GM21717 (cell line): ENCODE measurements around the gene PALLD.

Experiments used
- ATAC-seq: cut with Tn5 transposase; IDR thresholded peaks from one replicate; pipeline ENCODE4 v1.9.1; 2021; ENCODE audit warnings: mild to moderate bottlenecking, moderate library complexity; ENCODE audit not compliant: unreplicated experiment

The PALLD gene

GRCh38 chr4:168553714-168554370 lies 57.0 kb downstream of the PALLD start:
- no peak for ATAC-seq

GRCh38 chr4:168555437-168555836 lies 58.6 kb downstream of the PALLD start:
- no peak for ATAC-seq

GRCh38 chr4:168557658-168558057 lies 60.8 kb downstream of the PALLD start:
- no peak for ATAC-seq

GRCh38 chr4:168558599-168558998 lies 61.7 kb downstream of the PALLD start:
- no peak for ATAC-seq

- no peak for ATAC-seq
Measured at GRCh38 chr4:168560184-168561180, 63.6 kb downstream of the PALLD start.

- ATAC-seq = no peak
Measured at GRCh38 chr4:168562041-168562571, 65.3 kb downstream of the PALLD start.

- no peak for ATAC-seq
Measured at GRCh38 chr4:168564023-168564422, 67.2 kb downstream of the PALLD start.

GRCh38 chr4:168565130-168565529 lies 68.3 kb downstream of the PALLD start:
- no peak for ATAC-seq

- no peak for ATAC-seq
Measured at GRCh38 chr4:168566726-168567125, 69.9 kb downstream of the PALLD start.

GRCh38 chr4:168569066-168569930 lies 72.4 kb downstream of the PALLD start:
- ATAC-seq = no peak

- no peak for ATAC-seq
Measured at GRCh38 chr4:168569931-168570276, 73.1 kb downstream of the PALLD start.

- no peak for ATAC-seq
Measured at GRCh38 chr4:168570466-168570865, 73.6 kb downstream of the PALLD start.

GRCh38 chr4:168572002-168572401 lies 75.2 kb downstream of the PALLD start:
- no peak for ATAC-seq

GRCh38 chr4:168573870-168574269 lies 77.0 kb downstream of the PALLD start:
- no peak for ATAC-seq

- ATAC-seq = no peak
Measured at GRCh38 chr4:168574581-168575295, 77.9 kb downstream of the PALLD start.

- ATAC-seq = no peak
Measured at GRCh38 chr4:168575473-168575872, 78.6 kb downstream of the PALLD start.

- ATAC-seq = no peak
Measured at GRCh38 chr4:168577624-168578023, 80.8 kb downstream of the PALLD start.

GRCh38 chr4:168580228-168580627 lies 83.4 kb downstream of the PALLD start:
- no peak for ATAC-seq

GRCh38 chr4:168584321-168584771 lies 87.5 kb downstream of the PALLD start:
- peak; percentile 60 for ATAC-seq
